Measurements from ENCODE around the gene EMC10. TPM values are rescaled to one million over a fixed set of nuclear protein-coding genes. Genes with fewer than 3 reads are reported as not detected.
"Not testable (repeated sequence)": the region's sequence is repeated elsewhere in the genome, so short reads cannot be mapped to it uniquely, and the experiment has no call there.

EMC10 gene
- polyA plus RNA-seq, 3 donors = 128 to 186 (median 173) TPM

- DNase-seq = no peak
These were observed 29.3 kb upstream of the EMC10 start for GRCh38 chr19:50447053-50447452.

GRCh38 chr19:50447750-50448149, 28.6 kb upstream of the EMC10 start:
- DNase-seq = no peak

- DNase-seq = no peak
These were observed 26.9 kb upstream of the EMC10 start for GRCh38 chr19:50449236-50449899.

GRCh38 chr19:50450369-50451222, 25.7 kb upstream of the EMC10 start:
- no peak for DNase-seq

GRCh38 chr19:50451223-50451534, 25.1 kb upstream of the EMC10 start:
- no peak for DNase-seq

GRCh38 chr19:50453243-50453642, 23.1 kb upstream of the EMC10 start:
- no peak for DNase-seq

GRCh38 chr19:50455992-50456391, 20.3 kb upstream of the EMC10 start:
- no peak for DNase-seq

GRCh38 chr19:50457300-50457699, 19.0 kb upstream of the EMC10 start:
- no peak for DNase-seq

- no peak for DNase-seq
These were observed 17.8 kb upstream of the EMC10 start for GRCh38 chr19:50458396-50459066.

GRCh38 chr19:50459067-50459456, 17.2 kb upstream of the EMC10 start:
- DNase-seq = no peak

- DNase-seq = no peak
These were observed 16.7 kb upstream of the EMC10 start for GRCh38 chr19:50459638-50460037.

GRCh38 chr19:50460161-50460765, 16.0 kb upstream of the EMC10 start:
- peak; percentile 56 for DNase-seq

GRCh38 chr19:50461066-50461875, 15.0 kb upstream of the EMC10 start:
- peak; percentile 57 for DNase-seq

GRCh38 chr19:50462970-50463369, 13.3 kb upstream of the EMC10 start:
- no peak for DNase-seq

GRCh38 chr19:50464348-50464747, 12.0 kb upstream of the EMC10 start:
- DNase-seq = no peak

GRCh38 chr19:50465000-50465399, 11.3 kb upstream of the EMC10 start:
- no peak for DNase-seq

GRCh38 chr19:50465986-50466705, 10.2 kb upstream of the EMC10 start:
- no peak for DNase-seq

GRCh38 chr19:50466706-50467039, 9.6 kb upstream of the EMC10 start:
- no peak for DNase-seq

GRCh38 chr19:50467566-50467965, 8.7 kb upstream of the EMC10 start:
- DNase-seq = no peak

GRCh38 chr19:50468818-50469217, 7.5 kb upstream of the EMC10 start:
- DNase-seq = no peak

- DNase-seq = not testable (repeated sequence)
These were observed 3.0 kb upstream of the EMC10 start for GRCh38 chr19:50473336-50473735.
